NCI-H2029 (cell line): ENCODE measurements around the gene RGCC.
"Not testable (repeated sequence)": the region's sequence is repeated elsewhere in the genome, so short reads cannot be mapped to it uniquely, and the experiment has no call there.

Experiments
- DNase-seq: peaks from one replicate; lab custom pipeline; 2025; lab: John Stamatoyannopoulos, UW

The RGCC gene

DNA sequence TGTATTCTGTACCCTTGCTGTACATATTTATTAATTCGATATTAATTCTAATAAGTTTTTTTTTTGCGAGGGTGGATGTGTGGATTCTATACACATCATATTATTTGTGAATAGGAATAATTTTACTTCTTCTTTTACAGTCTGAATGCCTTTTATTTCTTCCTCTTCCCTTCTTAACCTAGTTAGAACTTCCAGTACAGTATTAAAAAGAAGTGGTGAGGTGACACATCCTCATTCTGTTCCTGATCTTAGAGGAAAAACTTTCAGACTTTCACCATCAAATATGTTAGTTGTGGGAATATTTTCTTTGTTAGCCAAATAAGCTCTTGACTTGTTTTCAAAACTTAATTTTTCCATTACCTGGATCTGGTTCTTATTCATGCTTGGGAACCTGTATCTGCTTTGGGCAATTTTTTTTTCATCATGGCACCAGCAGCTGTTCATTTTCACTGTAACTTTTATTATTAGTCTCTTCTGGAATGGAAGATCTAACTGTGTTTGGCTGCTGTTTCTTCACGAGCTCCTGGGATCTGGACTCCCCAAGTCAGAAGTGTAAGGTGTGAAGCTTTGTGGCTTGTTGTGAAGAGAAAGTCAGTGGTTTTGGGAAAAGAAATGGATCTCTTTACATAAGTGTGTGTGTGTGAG, 33.1 kb downstream of the RGCC start:
- DNase-seq, result no peak

DNA sequence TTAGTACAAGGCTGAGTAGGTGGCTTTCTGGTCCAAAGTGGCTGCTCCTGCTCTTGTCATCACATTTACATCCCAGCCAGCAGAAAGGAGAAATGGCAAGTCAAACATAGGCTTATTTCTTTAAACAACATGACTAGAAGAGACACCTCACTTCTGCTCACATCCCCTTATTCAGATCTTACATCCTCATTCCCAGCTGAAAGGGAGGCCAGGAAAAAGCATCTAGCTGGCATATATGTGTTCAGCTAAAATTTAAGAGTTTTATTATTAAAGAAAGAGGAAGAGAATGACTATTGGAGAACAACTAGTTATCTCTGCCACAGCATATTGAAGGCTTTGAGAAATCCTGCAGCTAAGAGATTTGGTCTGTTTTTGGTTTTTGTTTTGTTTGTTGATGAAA, 34.1 kb downstream of the RGCC start:
- no peak for DNase-seq

DNA sequence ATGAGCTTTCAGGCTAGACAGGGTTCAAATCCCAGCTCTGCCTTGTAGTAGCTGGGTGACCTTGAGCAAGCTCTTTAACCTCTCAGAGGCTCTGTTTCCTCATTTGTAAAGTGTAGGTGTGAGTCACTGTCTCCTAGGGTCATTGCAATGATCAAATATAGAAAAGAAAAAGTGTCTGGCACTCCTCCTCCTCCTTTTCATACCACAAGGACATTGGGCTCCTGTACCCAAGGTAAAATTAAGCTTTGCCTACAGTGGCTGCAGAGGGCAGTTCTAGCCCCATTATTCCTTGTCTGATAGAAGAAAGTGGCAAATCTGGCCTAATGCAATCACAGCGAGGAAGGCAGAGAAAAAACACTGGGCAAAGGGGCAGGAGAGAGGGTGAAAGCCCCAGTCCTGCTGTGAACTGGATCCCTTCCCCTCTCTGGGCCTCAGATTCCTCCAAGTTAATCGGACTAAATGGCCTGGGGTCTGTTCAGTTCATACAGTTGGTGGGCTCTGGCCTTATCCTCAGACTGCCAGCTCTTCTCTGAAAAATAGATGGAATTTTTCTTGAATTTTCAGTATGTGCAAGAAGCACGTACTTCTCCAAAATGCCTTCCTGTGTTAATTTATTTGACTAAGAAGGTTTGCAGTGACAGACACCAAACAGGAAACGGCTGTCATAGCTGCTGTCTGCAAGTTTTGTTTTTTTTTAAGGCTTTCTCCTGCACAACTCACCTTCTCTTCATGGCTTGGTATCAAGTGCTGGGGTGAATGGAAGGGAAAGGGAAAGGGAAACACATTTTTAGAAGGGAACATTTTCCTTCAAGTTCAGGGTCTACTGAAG, 35.3 kb downstream of the RGCC start:
- no peak for DNase-seq

DNA sequence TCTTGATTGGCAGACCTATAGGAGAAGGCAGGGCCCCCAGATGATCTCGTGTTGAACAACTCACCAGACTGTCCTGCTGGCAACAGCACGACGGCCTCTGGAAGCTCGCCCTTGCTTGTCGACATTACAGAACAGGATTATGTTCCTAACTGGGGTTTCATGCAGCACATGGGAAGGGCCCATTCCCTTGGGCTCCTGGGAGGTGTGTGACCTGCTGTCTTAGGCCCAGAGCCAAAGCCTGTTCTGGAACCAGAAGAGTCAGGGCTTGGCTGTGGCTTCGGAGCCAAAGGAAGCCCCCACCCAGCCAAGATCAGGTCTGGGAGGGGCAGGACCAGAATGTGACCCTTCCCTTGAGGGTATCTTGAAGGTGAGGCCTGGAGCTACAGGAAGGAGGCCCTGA, 36.9 kb downstream of the RGCC start:
- no peak for DNase-seq

DNA sequence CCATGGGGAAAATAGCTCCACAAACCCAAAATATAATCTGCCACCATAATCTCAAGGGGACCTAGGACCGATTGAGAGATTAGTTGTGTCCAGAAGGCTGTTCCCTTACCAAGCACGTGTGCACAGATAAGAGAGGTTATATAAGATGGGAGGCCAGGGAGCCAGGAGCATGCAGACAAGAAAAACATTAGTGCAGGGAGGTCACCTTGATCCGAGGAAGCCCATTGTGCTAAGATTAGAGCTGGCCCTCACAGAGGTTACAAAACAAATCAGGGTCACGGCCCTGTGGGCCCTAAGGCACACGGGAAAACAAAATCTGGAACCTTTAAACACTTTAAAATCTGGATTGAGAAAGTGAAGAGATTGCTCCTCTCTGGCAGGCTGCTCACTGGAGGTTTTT, 37.7 kb downstream of the RGCC start:
- DNase-seq, result no peak

DNA sequence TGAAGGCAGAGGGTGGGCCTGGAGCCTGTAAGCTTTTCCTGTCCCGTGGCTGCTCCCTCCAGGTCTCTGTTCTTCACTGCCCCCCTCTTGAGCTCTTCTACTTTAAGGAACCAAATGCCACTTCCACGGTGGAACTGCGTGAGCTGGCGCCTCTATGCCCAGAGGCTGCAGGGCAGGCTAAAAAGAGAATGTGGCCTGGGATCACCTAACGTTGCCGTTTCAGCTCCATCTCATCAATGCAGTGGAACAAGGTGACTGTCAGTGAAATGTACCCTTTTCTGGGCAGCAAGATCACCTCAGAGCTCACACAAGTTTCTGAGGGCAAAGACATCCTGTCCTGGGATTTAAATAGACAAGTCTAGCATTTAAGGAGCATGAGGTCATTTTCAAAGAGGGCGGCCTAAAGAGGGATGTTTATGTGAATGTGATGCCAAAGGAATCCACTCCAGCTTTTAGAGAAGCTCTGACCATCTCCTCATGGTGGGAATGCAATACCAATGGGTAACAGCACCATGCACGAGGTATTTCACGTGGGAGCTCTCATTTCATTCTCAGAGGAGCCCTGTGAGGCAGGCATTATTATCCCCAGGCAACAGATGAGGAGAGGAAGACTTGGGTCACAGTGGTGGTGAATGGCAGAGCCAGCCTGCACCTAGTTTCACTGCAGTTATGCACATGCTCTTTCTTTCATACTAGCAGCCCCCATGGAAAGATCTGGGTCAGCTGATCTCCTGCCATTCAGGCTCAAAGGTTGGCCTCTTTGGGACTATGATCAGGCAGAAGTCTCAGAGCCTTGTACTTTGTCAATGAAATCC, 39.3 kb downstream of the RGCC start:
- DNase-seq, result no peak

DNA sequence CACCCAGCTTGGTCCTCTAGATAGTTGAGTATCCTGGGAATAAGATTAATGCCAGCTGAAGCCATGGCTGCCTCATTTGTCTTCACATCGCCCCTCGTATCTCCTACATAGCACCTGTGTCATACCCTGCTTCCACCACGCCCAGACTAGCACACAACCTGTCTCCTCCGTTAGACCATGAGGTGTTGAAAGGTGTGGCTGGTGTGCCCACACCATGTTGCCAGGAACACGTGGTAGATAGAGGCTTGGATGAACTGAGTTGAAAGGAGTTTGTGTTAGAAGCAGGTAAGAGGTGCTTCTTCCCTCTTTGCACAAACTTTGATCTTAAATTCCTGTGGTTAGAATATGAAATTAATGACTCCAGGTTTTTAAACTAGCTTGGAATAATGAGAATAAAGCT, 40.1 kb downstream of the RGCC start:
- DNase-seq, result no peak

DNA sequence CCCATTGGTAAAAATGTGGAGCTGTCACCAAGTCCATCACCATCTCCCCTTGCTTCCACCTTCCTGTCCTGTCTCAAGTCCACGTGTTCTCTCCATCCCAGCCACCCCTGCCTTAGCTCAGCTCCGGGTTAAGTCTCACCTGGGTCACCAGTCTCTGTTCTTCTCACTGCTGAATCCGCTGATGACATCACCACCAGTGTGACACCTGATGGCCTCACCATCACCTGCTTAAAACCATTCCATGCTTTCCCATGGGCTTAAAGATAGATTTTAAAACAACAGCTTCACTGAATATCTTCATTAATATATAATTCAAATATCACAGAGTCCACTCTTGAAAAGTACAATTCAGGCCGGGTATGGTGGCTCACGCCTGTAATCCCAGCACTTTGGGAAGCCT, 42.1 kb downstream of the RGCC start:
- no peak for DNase-seq

DNA sequence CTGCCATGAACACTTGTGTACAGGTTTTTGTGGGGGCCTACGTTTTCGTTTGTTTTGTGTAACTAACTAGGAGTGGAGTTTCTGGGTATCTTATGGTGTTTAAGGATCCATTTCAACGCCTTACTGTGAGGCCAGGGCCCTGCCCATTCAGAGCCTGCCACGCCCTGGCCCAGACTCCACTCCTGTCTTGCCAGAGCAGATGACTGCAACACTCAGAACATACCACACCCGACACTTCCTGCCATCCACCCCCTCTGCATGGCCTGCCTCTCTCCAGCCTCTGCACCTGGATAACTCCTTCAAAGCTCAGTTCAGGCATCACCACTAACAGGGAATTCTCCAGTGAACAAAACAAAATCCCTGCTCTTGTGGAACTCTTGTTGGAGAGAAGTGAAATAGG, 43.2 kb downstream of the RGCC start:
- no peak for DNase-seq

DNA sequence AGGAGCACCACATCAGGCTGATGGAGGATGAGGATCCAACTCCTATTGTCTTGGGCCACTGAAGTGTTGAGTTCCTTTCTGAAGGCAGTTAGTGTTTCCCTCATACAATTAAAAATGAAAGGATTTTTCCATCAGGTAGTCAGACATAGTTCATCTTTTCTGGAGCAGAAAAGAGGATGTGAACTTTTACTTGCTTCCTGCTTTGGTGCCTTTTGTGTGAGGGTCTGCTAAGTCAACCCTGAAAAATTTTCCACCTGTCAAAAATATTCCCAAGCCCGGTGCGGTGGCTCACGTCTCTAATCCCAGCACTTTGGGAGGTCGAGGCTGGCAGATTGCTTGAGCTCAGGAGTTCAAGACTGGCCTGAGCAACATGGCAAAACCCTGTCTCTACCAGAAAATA, 43.9 kb downstream of the RGCC start:
- DNase-seq, result no peak

DNA sequence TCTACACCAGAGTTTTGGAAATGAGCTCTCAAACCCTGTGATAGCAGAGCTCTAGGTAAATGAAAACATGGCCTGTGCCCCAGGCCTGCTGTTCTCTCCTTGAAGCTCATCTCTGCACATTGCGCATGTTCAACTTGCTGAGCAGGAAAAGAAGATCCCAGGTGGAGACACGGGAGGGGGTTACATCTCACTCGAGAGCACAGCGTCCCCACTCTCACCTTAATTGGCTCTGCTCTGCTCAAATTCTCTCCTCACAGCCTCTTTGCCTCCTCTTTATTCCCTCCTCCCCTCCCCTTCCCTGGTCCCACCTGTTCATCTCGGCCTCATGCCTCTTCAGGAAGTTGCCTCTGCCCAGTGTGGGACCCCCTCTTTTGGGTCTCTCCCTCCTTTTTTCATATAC, 44.7 kb downstream of the RGCC start:
- no peak for DNase-seq

DNA sequence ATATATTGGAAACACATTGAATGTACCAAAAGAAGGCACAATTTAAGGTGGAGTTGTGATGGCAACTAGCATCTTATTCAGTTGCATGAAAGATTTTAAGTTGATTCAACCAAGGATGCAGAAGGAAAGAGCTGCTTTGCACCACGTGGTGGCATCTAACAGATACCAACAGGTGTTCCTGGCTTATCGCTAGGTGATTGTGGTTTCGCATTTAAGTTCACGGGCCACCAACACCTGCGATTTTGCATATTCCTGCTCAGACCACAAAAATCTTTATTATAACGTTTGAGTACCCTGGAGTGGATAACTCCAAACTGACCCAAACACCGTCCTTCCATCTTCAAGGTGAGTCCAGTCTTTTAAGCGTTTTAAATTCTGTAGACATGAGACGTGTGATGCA, 45.3 kb downstream of the RGCC start:
- DNase-seq, result no peak

DNA sequence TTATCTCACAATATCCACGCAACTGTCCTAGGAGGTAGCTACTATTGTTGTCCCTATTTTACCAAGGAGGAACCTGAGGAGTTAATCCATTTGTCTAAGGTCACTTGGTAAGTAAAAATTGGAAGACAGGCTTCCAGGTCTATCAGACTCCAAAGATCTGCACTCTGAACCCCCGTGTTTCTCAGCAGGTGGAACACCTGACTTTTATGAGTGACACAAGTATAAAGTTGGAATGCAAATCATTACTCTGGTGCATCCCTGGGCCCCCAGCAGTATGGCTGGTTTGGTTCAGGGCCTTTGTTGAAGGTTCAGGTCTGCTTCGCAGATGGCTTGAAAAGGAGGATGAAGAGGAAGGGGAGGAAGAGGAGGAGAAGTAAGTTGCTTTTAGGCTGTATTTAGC, 46.0 kb downstream of the RGCC start:
- DNase-seq, result no peak

DNA sequence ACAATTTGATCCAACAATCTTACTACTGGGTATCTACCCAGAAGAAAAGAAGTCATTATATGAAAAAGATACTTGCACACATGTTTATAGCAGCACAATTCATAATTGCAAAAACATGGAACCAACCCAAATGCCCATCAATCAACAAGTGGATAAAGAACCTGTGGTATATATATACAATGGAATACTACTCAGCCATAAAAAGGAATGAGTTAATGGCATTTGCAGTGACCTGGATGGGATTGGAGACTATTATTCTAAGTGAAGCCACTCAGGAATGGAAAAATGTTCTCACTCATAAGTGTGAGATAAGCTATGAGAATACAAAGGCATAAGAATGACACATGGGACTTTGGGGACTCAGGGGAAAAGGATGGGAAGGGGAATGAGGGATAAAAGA, 47.3 kb downstream of the RGCC start:
- DNase-seq, result not testable (repeated sequence)

DNA sequence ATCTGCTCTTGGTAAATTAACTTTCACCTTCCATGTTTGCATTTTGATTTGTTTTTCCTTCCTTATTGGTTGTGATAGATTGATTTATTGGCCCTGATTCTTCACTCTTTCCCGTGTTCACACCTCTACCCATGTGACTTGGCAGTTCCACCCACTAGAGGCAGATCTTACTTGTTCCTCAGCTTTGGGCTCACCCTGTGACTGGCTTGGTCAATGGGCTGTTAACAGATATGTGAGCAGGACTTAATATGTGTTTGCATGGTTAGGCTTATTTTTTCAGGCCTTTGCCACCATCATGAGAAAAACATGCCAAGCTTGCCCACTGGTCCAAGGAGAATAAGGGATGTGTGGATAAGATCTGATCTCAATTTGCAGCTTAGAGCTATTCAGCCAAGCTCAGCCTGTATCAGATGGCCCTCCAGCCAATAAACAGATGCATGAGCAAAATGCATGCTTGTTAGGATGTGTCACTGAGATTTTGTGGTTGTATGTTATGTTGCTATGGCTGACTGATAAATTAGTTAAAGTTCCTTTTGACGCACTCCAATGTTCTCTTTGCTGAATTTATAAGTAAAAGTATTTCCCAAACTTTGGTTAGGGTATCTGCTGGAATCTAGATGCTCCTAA, 48.0 kb downstream of the RGCC start:
- no peak for DNase-seq

DNA sequence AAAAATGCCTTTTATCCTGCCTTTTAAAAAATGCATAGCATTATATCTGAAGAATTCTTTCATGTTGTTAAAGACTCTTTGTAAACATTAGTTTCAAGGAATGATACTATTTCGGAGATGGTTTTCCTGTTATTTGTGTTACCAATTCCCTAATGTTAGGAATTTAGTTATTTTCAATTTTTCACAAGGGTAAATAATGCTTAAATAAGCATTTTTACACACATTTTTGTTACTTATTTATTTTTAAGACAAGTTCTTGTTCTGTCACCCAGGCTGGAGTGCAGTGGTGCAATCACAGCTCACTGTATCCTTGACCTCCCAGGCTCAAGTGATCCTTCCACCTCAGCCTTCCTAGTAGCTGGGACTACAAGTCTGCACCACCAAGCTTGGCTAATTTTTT, 49.0 kb downstream of the RGCC start:
- DNase-seq, result no peak

DNA sequence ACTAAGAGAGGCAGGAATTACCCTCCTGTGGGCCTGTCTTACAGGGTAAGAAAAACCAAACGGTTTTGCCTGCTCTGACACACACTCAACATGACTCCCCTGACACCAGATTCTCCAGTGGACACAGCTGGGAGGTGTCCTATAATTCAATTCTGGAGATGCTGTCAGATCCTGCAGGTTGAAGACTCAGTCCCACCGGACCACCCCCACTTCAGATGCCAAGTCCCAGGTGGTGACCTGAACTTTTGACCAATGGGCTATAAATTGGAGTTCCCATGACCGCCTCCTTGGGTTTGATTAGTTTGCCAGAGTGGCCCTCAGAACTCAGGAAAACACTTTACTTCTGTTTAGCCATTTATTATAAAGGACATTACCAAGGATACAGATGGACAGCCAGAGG, 52.6 kb downstream of the RGCC start:
- DNase-seq, result no peak

DNA sequence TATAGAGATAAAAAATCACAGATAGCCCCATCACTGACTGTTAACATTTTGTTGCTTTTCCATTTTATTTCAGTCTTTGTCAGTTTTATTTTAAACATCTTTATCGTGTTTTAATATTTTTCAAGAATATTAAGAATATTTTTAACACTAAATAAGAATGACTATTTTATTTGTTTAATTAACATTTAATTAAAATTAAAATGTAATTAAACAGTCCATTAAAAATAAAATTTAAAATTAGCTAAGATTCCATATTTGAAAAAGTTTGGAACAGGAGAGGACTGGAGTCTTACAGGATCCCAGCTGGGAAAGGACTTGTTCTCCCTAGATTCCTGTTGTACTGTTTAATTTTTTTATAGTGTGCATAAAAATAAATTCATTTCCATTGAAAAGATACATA, 54.5 kb downstream of the RGCC start:
- no peak for DNase-seq

DNA sequence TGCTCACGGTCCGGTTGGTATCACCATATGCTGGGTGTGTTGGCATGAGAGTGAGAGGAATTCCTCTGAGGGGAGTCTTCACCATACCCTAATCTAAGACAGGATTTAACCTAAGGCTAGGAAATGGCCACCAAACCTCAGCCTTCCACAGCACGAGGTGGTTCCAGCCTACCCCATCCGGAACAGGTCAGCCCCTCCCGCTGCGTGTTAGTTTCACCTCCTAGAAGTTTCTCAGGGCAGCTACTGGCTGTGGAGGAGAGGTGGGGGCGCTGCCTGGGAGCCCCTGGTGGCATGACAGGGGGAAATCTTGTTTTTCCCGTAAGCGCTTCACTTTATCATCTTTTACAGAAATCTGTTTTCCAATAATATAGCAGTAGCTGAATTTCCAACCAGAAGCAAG, 55.1 kb downstream of the RGCC start:
- no peak for DNase-seq

DNA sequence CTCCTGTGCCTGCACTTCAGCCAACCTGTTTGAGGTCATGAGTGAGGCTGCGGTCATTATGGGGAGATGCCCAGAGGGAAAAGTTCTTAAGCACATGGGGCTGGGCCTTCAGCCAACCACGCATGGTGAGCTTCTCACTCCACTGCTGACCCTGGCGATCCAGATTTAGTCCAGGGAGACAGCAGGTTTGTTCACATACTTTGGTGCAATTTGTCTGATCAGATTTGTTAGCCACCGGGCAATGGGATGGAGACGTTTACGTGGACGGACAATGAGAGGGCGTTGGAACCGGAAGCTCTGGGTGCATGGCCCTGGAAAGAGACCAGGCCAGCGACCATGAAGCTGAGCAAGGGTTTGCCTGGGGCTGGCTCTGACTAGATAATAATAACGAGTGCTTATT, 56.2 kb downstream of the RGCC start:
- no peak for DNase-seq

DNA sequence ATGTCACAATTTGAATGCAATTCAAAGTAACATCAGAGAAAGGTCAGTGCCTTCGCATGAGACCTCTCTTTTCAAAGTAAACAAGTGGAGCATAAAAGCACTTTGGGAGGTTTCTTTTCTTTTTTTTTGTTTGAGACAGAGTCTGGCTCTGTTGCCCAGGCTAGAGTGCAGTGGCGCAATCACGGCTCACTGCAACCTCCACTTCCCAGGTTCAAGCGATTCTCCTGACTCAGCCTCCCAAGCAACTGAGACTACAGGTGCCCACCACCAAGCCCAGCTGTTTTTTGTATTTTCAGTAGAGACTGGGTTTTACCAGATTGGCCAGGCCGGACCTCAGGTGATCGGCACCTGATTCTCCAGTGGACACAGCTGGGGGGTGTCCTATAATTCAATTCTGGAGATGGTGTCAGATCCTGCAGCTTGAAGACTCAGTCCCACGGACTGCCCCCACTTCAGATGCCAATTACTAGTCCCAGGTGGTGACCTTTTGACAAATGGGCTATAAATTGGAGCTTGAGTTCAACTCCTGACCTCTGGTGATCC, 57.6 kb downstream of the RGCC start:
- no peak for DNase-seq

DNA sequence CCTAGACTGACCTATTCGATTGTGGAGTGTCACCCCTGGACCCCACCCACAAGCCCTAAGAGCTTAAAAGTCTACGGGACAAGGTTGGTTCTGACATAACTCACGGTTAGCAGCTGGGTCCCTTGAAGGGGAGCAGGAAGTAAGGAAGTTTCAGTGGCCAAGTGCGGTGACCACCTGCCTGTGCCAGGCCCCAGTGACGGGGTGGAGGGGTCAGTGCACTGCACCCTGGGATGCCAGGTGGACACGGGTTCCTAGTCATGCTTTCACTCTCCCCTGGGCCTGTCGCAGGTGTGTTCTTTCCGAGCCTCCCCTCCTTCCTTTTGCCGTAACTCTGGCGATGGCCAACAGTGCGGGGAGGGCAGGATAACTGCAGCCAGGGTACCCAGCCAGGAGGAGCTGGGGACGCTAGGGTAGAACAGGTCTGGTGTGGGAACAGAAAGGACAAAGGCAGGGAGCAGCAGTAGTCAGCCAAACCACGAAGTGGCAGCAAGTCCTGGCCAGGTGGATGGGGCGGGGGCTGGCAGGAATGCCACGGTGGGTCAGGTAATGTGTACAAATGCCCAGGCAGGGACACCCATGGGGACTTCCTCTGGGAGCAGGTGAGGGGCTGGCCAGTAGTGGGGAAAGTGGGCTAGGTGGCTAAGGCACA, 58.3 kb downstream of the RGCC start:
- DNase-seq, result no peak
